Measurements from ENCODE around the gene ZNRF3.
"Not testable (repeated sequence)": the region's sequence is repeated elsewhere in the genome, so short reads cannot be mapped to it uniquely, and the experiment has no call there.

ZNRF3 gene

DNA sequence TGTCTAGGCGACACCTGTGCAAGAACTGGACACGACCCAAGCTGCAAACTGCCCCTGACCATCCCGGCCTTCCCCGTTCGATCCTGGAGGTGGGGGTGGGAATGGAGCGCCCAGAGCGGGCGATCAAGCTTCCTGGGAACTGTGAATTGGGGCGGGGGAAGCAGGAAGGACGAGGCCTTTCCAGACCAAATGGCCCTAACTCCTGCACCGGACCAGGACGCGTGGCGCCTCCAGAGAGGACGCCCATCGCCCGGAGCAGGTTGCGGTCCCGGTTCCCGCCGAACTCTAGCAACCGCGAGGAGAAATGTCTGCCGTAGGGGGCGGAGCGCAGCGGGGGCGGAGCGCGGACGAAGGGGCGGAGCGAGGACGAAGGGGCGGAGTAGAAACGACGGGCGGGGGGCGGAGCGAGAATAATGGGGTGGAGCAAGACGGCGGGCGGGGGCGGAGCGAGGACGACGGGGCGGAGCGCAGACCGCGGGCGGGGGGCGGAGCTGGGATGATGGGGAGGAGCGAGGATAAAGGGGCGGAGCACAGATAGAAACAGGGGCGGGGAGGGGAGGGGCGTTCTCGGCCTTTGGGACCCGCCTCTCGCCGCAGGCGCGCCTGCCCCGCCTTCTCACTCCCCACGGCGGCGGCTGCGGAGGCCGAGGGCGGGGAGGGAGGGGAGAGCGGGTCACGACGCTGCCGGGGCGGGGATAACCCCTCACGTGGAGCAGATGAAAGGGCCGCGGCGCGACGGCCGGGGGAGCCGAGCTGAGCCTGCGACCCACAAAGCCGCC, at the start of gene ZNRF3:
Gene ZNRF3, plus strand, starts transcription at position 695 of the 779 bp plus-strand sequence. CDS start 195 bp downstream, outside the sequence.
- DNase-seq (ENCODE audit: low read depth): peak; percentile 90

DNA sequence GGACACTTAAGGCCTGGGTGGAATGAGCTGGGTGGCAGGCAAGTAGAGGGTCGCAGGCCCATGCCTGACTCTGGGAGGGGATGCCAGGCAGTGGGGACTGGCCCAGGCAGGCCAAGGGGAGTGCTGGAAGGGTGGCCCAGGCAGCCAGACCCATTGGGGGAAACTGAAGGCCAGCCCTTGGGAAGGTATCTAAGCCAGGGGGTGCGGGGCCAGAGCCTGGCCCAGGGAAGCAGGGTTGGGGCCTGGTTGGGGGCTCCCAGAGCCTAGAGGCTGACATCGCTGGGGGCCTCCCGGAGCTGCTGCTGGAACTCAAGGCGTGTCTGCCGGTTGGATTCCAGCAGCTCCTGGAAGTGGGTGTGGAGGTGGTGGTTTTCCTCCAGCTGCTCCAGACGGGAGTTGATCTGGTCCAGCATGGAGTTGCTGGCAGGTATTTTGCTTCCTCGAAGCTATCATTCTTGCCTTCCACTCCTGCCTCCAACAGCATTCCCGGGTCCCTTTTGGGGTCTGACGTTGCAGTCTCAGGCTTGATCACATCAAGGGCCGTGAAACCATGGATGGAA, 47.7 kb upstream of the ZNRF3 start:
- DNase-seq (ENCODE audit: low read depth): no peak

DNA sequence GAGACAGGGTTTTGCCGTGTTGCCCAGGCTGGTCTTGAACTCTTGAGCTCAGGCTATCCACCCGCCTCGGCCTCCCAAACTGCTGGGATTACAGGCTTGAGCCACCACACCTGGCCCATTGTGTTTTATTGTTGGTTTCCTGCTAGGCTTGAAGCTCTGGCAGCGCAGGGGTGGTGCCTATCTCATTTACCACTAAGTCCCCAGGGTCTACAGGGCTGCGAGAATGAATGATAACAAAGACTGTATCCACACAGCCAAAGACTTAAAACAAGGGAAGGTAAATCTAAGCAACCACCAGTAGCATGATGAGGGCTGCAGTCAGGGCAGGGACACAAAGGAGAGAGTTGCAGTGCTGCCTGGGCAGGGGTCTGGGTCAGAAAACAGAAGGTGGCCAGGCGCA, 45.7 kb upstream of the ZNRF3 start:
- DNase-seq (ENCODE audit: low read depth): no peak

DNA sequence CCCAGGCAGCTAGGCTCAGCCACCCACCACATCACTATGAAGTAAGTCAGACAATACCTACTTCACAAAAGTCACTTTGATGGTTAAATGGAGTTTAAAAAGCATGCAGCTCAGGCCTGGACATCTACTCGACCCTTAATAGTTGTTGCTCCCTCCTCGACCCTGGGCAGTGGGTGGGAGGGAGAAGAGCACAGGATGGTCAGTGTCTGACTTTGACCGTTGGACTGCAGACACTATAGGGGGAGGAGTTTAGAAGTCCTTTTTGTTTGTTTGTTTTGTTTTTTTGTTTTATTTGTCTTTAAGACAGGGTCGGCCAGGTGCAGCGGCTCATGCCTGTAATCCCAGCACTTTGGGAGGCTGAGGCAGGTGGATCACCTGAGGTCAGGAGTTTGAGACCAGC, 44.4 kb upstream of the ZNRF3 start:
- no peak for DNase-seq (ENCODE audit: low read depth)

GRCh38 chr22:28841111-28841510, 42.3 kb upstream of the ZNRF3 start:
- no peak for DNase-seq (ENCODE audit: low read depth)

GRCh38 chr22:28843633-28844032, 39.7 kb upstream of the ZNRF3 start:
- DNase-seq (ENCODE audit: low read depth): no peak

- DNase-seq (ENCODE audit: low read depth): not testable (repeated sequence)
These were observed 39.1 kb upstream of the ZNRF3 start for GRCh38 chr22:28844277-28844676.

GRCh38 chr22:28846994-28847393, 36.4 kb upstream of the ZNRF3 start:
- no peak for DNase-seq (ENCODE audit: low read depth)

- peak; percentile 20 for DNase-seq (ENCODE audit: low read depth)
These were observed 27.8 kb upstream of the ZNRF3 start for GRCh38 chr22:28855355-28856094.

- no peak for DNase-seq (ENCODE audit: low read depth)
These were observed 27.3 kb upstream of the ZNRF3 start for GRCh38 chr22:28856095-28856455.

DNA sequence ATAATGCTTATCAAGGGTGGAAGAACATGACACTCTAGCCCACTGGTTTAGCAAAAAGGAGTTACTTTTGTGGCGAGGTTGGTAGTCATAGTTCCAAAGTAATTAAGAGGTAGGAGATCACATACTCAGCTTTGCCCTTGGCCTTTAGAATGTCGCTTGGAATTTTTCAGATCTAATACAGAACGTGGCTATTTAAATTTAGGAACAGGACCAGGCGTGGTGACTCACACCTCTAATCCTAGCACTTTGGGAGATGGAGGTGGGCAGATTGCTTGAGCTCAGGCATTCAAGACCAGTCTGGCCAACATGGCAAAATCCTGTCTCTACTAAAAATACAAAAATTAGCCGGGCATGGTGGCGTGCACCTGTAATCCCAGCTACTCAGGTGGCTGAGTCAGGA, 26.1 kb upstream of the ZNRF3 start:
- no peak for DNase-seq (ENCODE audit: low read depth)

GRCh38 chr22:28864878-28865596, 18.3 kb upstream of the ZNRF3 start:
- no peak for DNase-seq (ENCODE audit: low read depth)

- no peak for DNase-seq (ENCODE audit: low read depth)
These were observed 16.2 kb upstream of the ZNRF3 start for GRCh38 chr22:28867191-28867590.

DNA sequence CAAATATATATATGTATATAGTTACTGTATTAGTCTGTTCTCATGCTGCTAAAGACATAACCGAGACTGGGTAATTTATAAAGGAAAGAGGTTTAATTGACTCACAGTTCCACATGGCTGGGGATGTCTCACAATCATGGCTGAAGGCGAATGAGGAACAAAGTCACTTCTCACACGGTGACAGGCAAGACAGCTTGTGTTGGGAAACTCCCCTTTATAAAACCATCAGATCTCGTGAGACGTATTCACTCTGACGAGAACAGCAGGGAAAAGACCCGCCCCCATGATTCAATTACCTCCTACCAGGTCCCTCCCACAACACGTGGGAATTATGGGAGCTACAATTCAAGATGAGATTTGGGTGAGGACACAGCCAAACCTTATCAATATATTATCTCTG, 15.0 kb upstream of the ZNRF3 start:
- DNase-seq (ENCODE audit: low read depth): not testable (repeated sequence)

- no peak for DNase-seq (ENCODE audit: low read depth)
These were observed 13.6 kb upstream of the ZNRF3 start for GRCh38 chr22:28869736-28870135.

DNA sequence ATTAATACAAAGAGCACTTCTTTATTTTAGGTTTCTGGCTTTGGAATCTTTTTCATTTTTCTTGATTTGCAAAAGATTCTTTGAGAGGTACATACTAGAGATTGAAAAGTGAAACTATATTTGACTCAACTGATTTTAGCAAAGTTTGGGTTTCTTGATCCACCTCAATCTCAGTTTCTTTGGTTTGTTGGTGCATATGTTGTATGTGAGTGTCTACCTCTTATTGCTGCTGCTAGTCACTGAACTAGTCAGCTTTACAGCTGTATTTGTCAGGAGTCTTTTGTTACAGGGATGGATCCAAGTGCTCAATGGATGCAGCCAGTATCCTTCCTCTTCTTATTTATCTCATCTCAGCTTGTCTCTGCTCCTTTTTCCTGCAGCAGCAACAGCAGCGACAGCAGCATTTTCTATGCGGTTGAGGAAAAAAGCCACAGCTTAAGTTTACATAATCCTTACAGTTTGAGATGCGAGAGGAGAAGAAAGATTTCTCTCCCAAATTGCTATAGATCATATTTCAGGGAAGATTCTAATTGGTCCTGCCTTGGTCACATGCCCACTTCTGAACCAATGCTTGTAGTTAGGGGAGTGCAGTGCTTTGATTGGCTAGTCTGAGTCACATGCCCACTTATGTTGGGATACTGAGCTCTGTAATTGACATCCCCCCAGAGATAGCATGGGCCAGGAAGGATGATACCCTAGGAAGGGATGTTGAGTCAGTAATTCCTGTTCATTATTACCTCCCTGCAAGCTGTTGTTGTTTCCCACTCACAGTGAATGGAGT, 10.0 kb upstream of the ZNRF3 start:
- DNase-seq (ENCODE audit: low read depth): no peak

DNA sequence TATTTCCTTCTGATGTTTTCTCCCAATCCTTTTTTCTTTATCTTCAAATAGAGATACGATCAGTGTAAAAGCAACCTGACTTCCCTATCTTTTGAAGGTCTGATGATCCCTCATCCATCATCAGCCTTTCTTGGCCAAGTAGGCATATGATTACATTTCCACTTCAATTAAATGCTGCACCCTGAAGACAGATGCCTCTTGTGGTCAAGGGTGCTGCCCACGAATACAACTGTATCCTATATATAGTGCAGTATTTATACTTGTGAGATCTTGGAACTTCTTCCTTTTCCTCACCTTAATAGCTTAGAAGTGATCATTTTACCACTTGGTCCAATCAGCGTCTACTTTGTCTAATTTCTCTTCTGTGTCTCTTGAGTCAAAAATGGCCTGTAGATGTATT, 9.3 kb upstream of the ZNRF3 start:
- DNase-seq (ENCODE audit: low read depth): no peak

DNA sequence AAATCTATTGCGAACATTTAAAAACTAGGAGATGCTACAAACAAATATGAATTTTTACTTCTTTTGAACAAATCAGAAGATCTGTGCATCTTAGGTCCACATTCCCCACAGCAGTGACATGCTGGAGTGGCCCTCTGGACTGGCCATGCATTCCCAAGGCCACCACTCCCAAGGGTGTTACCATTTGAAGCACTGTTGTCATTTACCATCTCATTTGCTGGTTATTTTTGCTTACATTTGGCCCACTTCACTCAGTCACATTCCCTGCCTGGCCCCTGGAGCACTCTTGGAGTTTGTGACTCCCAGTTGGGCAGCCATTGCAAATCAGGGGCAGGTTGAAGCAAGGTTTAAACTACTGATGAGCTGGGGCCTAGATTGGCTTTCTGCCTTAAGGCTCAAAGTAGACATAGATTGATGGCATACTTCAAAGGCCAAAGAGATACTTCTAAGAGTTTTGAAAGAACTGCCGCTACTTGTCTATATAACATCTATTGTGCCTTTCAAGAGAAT, 8.5 kb upstream of the ZNRF3 start:
- no peak for DNase-seq (ENCODE audit: low read depth)

DNA sequence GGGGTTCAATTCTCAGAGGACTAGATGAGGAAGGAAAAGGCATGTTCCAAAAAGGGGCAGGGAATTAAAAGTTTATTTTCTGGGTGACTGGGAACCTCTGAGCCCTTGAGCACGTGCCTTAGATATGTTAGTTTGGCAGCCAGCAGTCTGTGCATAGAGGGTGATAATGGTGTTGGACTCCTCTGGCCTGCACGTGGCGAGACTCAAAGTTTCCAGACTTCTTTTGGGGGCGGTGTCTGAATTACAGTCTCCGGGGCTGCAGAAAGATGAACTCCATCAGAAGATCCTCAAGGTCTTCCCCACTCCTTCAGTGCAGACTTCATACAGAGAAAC, 861 bp upstream of the ZNRF3 start:
- DNase-seq (ENCODE audit: low read depth): no peak

DNA sequence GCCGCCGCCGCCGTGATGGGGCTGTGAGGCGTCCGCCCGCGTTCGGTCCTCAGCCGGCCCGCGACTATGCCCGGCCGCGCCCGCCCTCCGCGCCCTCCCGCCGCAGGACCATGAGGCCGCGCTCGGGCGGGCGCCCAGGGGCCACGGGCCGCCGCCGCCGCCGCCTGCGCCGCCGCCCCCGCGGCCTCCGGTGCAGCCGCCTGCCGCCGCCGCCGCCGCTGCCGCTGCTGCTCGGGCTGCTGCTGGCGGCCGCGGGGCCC, 215 bp downstream of the ZNRF3 start:
- DNase-seq (ENCODE audit: low read depth): no peak

DNA sequence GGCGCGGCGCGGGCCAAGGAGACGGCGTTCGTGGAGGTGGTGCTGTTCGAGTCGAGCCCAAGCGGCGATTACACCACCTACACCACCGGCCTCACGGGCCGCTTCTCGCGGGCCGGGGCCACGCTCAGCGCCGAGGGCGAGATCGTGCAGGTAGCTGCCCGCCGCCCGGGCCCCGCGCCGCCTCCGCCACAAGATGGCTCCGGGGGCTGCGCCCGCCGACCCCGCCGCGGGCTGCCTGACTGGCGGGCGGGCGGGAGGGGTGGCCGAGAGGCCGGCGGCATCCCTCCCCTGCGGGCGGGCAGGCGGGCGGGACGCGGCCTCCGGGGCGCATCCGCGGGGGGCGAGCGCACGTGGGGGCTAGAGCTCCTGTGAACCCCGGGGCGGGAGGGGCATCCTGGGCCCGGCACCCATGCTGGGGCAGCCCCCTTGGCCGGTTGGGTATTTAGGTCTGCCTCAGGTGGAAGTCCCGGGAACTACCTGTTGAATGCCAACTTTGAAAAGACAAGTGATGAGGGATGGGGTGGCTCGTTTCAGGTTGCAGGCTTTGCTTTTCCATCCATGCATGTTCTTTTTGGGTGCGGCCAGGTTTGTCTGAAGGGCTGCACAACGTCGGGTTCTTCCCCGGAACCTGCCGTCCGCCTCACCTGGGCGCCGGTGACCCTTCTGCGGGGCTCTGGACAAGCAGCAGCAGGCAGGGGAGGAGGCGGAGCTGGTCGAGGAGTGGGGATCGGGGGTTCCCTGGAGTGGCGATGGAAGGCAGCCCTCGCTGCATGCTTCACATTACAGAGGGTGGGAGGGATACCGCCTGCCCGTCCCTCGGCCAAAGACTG, 760 bp downstream of the ZNRF3 start:
- no peak for DNase-seq (ENCODE audit: low read depth)
